ENCODE results near the gene C1S. TPM values are rescaled to one million over a fixed set of nuclear protein-coding genes. Genes with fewer than 3 reads are reported as not detected.

Gene C1S
- total and polyA plus RNA-seq, 2 donors (not counting 1 experiment from before 2014, with no cell fraction given): 0.21 to 0.64 TPM

DNA sequence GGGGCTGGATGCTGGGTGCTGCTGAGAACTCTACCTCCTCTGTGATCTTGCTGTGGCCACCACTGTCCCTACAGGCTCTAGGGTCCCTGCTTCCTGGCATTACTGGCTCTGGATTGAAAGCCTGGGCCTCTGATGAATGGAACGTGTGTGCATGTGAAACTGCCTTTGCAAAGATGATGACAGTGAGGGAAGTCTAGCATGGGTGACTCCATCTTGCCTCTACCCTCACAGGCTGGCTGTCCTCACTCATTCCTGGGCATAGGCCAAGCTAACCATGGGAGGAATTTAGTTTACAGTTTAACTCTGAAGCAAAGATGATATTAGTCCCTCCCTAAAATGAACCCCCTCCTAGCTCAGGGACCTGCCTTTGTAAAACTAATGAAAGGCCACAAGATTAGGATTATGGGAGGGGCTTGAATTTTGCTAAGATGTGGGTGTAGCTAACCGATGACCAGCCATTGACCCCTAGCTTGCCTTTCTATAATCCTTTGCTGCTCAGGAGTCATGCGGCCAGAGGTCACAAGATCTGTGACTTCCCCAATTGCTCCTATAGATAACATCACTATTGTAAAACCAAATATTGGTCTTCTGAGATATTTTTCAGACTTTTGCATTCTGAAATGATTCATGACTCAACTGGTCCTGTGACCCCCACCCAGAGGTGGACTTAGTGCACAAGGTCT, 2.2 kb upstream of the C1S start:
- intact Hi-C loops (cut with micrococcal nuclease): no loop called here
- no peak for DNase-seq
- H3K4me1 Mint-ChIP-seq: no peaks in the 10 kb centered on the region
- H3K4me3 Mint-ChIP-seq: no peak overlapping the region
- H3K27ac Mint-ChIP-seq: no peak overlapping the region
- H2AFZ ChIP-seq (ENCODE audit: insufficient read depth, low read depth, low read length, poor library complexity, severe bottlenecking): no peak overlapping the region
- H3K9me3 ChIP-seq (ENCODE audit: control extremely low read depth in 1 of 3, control insufficient read depth in 2 of 3, insufficient read depth in 1 of 3, low read length in 2 of 3): no peaks in the 10 kb centered on the region
- no peak overlapping the region for H3K27ac ChIP-seq (ENCODE audit: low read length in 2 of 2)
- H3K27me3 ChIP-seq (replicated peaks in 1 of 4; ENCODE audit: control extremely low read depth in 1 of 4, control insufficient read depth in 3 of 4, insufficient read depth in 4 of 4, low read length in 3 of 4): peaks cover 0 to 15% (median 2%) of the 10 kb centered on the region in 4 experiments
- no peak for ATAC-seq (ENCODE audit: low read depth)
- no peak overlapping the region for H3K4me2 ChIP-seq (replicated peaks; ENCODE audit: low read depth, low read length, poor library complexity, severe bottlenecking)
- TF ChIP-seq, protein P1, sequence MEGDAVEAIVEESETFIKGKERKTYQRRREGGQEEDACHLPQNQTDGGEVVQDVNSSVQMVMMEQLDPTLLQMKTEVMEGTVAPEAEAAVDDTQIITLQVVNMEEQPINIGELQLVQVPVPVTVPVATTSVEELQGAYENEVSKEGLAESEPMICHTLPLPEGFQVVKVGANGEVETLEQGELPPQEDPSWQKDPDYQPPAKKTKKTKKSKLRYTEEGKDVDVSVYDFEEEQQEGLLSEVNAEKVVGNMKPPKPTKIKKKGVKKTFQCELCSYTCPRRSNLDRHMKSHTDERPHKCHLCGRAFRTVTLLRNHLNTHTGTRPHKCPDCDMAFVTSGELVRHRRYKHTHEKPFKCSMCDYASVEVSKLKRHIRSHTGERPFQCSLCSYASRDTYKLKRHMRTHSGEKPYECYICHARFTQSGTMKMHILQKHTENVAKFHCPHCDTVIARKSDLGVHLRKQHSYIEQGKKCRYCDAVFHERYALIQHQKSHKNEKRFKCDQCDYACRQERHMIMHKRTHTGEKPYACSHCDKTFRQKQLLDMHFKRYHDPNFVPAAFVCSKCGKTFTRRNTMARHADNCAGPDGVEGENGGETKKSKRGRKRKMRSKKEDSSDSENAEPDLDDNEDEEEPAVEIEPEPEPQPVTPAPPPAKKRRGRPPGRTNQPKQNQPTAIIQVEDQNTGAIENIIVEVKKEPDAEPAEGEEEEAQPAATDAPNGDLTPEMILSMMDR (IDR thresholded peaks at IDR 0.05): no peak
- no peak for TF ChIP-seq EZH2 (IDR thresholded peaks at IDR 0.05; ENCODE audit: borderline replicate concordance, insufficient read depth, low read depth, low read length, poor library complexity, severe bottlenecking)
- H4K20me1 ChIP-seq (ENCODE audit: control insufficient read depth, insufficient read depth, low read length, poor library complexity, severe bottlenecking): no peaks in the 10 kb centered on the region
- H3K4me3 ChIP-seq (ENCODE audit: control extremely low read depth in 1 of 5, extremely low read depth in 1 of 5, insufficient read depth in 1 of 5, low read depth in 2 of 5, low read length in 4 of 5): no peak overlapping the region
- no peaks in the 10 kb centered on the region for H3K4me1 ChIP-seq (ENCODE audit: control insufficient read depth in 2 of 2, insufficient read depth in 2 of 2, low read length in 2 of 2)
- H3K79me2 ChIP-seq (ENCODE audit: control insufficient read depth, insufficient read depth, low read length): no peaks in the 10 kb centered on the region
- no peak overlapping the region for H3K9ac ChIP-seq (ENCODE audit: low read length)
- ChIA-PET POLR2A (no interaction called here), CTCF (no interaction called here)
- H3K27me3 Mint-ChIP-seq: peaks cover 57% of the 10 kb centered on the region
- H3K9me3 Mint-ChIP-seq (ENCODE audit: insufficient read depth): no peaks in the 10 kb centered on the region
- WGBS (ENCODE audit: insufficient coverage): 100% methylated on average over 1 of the region's 3 CpGs
- H3K36me3 ChIP-seq (replicated peaks in 1 of 2; ENCODE audit: control extremely low read depth in 1 of 2, control insufficient read depth in 1 of 2, extremely low read depth in 1 of 2, insufficient read depth in 2 of 2, low read length in 1 of 2): no peaks in the 10 kb centered on the region

DNA sequence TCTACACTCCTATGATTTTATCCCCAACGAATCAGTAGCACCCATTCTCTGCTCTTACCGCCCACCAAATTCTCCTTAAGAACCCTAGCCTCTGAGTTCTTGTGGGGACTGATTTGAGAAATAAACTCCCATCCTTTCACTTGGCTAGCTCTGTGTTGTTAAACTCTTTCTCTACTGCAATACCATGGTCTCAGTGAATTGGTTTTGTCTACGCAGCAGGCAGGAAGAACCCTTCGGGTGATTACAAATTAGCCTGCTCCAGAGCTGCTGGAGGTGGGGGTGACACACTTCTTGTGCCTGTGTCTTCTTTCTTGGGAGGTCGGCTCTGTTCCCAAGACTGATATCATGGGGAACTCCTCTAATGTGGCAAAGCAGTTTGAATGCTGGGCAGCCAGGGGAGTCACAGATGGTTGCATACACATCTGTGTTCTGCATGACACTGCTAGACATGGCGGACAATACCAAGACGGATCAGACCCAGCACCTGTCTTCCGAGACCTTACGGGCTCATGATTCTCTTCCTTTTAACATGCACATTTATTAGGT, 1.6 kb upstream of the C1S start:
- H3K27ac ChIP-seq (ENCODE audit: low read length in 2 of 2): no peak overlapping the region
- Mint-ChIP-seq H3K4me1 (no peaks in the 10 kb centered on the region), H3K4me3 (no peak overlapping the region), H3K27ac (no peak overlapping the region), H3K27me3 (peaks cover 54% of the 10 kb centered on the region), H3K9me3 (ENCODE audit: insufficient read depth) (no peaks in the 10 kb centered on the region)
- WGBS (ENCODE audit: insufficient coverage): 100% methylated on average over 1 of the region's 9 CpGs
- H3K9ac ChIP-seq (ENCODE audit: low read length): no peak overlapping the region
- CTCF ChIA-PET: no interaction called here
- DNase-seq: no peak
- no peak overlapping the region for H3K4me2 ChIP-seq (replicated peaks; ENCODE audit: low read depth, low read length, poor library complexity, severe bottlenecking)
- TF ChIP-seq, protein P1 (IDR thresholded peaks at IDR 0.05): no peak
- H3K4me3 ChIP-seq (ENCODE audit: control extremely low read depth in 1 of 5, extremely low read depth in 1 of 5, insufficient read depth in 1 of 5, low read depth in 2 of 5, low read length in 4 of 5): no peak overlapping the region
- H3K79me2 ChIP-seq (ENCODE audit: control insufficient read depth, insufficient read depth, low read length): no peaks in the 10 kb centered on the region
- no peaks in the 10 kb centered on the region for H3K9me3 ChIP-seq (ENCODE audit: control extremely low read depth in 1 of 3, control insufficient read depth in 2 of 3, insufficient read depth in 1 of 3, low read length in 2 of 3)
- peaks cover 0 to 15% (median 2%) of the 10 kb centered on the region in 4 experiments for H3K27me3 ChIP-seq (replicated peaks in 1 of 4; ENCODE audit: control extremely low read depth in 1 of 4, control insufficient read depth in 3 of 4, insufficient read depth in 4 of 4, low read length in 3 of 4)
- no peaks in the 10 kb centered on the region for H4K20me1 ChIP-seq (ENCODE audit: control insufficient read depth, insufficient read depth, low read length, poor library complexity, severe bottlenecking)
- no peak for ATAC-seq (ENCODE audit: low read depth)
- no peak overlapping the region for H2AFZ ChIP-seq (ENCODE audit: insufficient read depth, low read depth, low read length, poor library complexity, severe bottlenecking)
- H3K4me1 ChIP-seq (ENCODE audit: control insufficient read depth in 2 of 2, insufficient read depth in 2 of 2, low read length in 2 of 2): no peaks in the 10 kb centered on the region
- POLR2A ChIA-PET: no interaction called here
- H3K36me3 ChIP-seq (replicated peaks in 1 of 2; ENCODE audit: control extremely low read depth in 1 of 2, control insufficient read depth in 1 of 2, extremely low read depth in 1 of 2, insufficient read depth in 2 of 2, low read length in 1 of 2): no peaks in the 10 kb centered on the region
- intact Hi-C loops (cut with micrococcal nuclease): no loop called here
